ENCODE data around the gene DNAJA4.

DNA sequence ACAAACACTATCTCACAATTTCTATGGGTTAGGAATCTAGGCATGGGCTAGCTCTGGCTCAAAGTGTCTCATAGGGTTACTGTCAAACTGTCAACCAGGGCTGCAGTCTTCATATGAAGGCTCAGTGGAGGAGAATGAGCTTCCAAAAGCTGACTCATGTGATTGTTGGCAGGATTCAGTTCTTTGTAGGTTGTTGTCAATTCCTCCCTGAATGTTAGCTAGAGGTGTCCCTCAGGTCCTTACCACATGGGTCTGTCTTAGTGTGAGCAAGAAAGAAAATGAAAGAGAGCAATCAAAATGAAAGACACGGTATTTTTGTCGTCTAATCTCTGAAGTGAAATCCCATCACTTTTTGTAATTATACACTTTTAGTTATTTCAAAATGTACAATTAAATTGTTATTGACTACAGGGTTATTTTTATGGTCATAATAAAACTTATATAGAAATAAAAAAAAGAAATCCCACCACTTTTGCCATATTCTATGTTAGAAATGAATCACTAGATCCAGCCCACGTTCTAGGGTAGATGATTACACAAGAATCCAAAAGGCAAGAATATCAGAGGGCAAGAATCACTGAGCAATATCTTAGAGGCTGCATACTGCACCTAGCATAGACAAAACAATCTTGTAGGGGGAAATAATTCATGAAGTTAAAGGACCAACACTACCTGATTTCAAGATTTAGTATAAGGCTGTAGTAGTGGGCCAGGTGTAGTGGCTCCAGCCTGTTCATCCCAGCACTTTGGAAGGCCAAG, 38.4 kb upstream of the DNAJA4 start:
- TF ChIP-seq, protein P1, sequence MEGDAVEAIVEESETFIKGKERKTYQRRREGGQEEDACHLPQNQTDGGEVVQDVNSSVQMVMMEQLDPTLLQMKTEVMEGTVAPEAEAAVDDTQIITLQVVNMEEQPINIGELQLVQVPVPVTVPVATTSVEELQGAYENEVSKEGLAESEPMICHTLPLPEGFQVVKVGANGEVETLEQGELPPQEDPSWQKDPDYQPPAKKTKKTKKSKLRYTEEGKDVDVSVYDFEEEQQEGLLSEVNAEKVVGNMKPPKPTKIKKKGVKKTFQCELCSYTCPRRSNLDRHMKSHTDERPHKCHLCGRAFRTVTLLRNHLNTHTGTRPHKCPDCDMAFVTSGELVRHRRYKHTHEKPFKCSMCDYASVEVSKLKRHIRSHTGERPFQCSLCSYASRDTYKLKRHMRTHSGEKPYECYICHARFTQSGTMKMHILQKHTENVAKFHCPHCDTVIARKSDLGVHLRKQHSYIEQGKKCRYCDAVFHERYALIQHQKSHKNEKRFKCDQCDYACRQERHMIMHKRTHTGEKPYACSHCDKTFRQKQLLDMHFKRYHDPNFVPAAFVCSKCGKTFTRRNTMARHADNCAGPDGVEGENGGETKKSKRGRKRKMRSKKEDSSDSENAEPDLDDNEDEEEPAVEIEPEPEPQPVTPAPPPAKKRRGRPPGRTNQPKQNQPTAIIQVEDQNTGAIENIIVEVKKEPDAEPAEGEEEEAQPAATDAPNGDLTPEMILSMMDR (IDR thresholded peaks at IDR 0.05) = no peak
- TF ChIP-seq POLR2A (IDR thresholded peaks at IDR 0.05) = no peak
